Measurements from ENCODE around the gene SF1. TPM values are rescaled to one million over a fixed set of nuclear protein-coding genes. Genes with fewer than 3 reads are reported as not detected.

The SF1 gene
- total and polyA plus RNA-seq, 2 of the 4 experiments (the other 2 are of a cell fraction), result 56.8 to 88.0 TPM

- no TSS peak for BruUV-seq (replicated peaks)
- peak overlapping the region; percentile 40 for H4K5ac ChIP-seq (ENCODE audit: low read depth, low read length)
- H3K9me1 ChIP-seq (ENCODE audit: insufficient read depth, low read length), result peaks cover 10% of the 10 kb centered on the region
- peaks cover 10% of the 10 kb centered on the region for H3K4me1 ChIP-seq (ENCODE audit: control insufficient read depth, insufficient read depth, low read length)
- in situ Hi-C loops (cut with MboI; ENCODE audit: low sequenced_read_pairs) (no loop called here), dilution Hi-C loops (cut with HindIII; ENCODE audit: low sequenced_read_pairs, unreplicated experiment) (no loop called here), intact Hi-C loops (cut with micrococcal nuclease) (loop anchor here (2.0 kb wide), 1 partner anchor 24 kb away; the partner anchor contains the start of gene SF1)
- ATAC-seq (ENCODE audit: low read depth) (no peak; the same call in 1 of the 2 replicates), DNase-seq (no peak)
- H3K27ac ChIP-seq (ENCODE audit: insufficient read depth, low read length), result no peak overlapping the region; the same call in 1 of the 2 replicates
- H3K79me1 ChIP-seq (ENCODE audit: low read depth in 1 of 2, low read length in 2 of 2), result peaks cover 4 to 22% of the 10 kb centered on the region in 2 experiments; a peak in 3 of 4 replicates
- peak overlapping the region; percentile 96 for H3K4me2 ChIP-seq (ENCODE audit: low read depth, low read length)
- H4K91ac ChIP-seq (ENCODE audit: insufficient read depth, low read depth, low read length), result peak overlapping the region; percentile 37; the same call in 1 of the 2 replicates
- no peaks in the 10 kb centered on the region for H4K20me1 ChIP-seq (ENCODE audit: insufficient read depth, low read length)
- peaks cover 34% of the 10 kb centered on the region for H3K36me3 ChIP-seq (ENCODE audit: control insufficient read depth, insufficient read depth, low read length)
- H3K4ac ChIP-seq (ENCODE audit: low read depth, low read length), result peak overlapping the region; percentile 56; the same call in 1 of the 2 replicates
- no peak for TF ChIP-seq CTCF (conservative IDR thresholded peaks at IDR 0.05; ENCODE audit: low read depth, low read length)
- TF ChIP-seq POLR2A (IDR thresholded peaks at IDR 0.05; ENCODE audit: low read depth, low read length), result no peak
- TF ChIP-seq CHD1 (IDR thresholded peaks at IDR 0.05; ENCODE audit: low read depth, low read length), result no peak
- no peak for TF ChIP-seq RFX5 (IDR thresholded peaks at IDR 0.05; ENCODE audit: low read depth, low read length)
- TF ChIP-seq BHLHE40 (IDR thresholded peaks at IDR 0.05; ENCODE audit: low read depth, low read length), result no peak
- H3K56ac ChIP-seq (ENCODE audit: extremely low read depth, insufficient read depth, low read length), result no peak overlapping the region
- H2BK20ac ChIP-seq (ENCODE audit: low read depth, low read length), result no peak overlapping the region
- peak overlapping the region; percentile 84 for H3K4me3 ChIP-seq (ENCODE audit: insufficient read depth, low read depth, low read length)
- H3K9me3 ChIP-seq (ENCODE audit: control insufficient read depth, insufficient read depth, low read length), result no peaks in the 10 kb centered on the region
- 0 out of 2 replicates have a peak overlapping the region, but pooled peaks have one; percentile 12 for H3K23ac ChIP-seq (ENCODE audit: low read depth, low read length)
- CTCF ChIA-PET, result no interaction called here
- peak overlapping the region; percentile 67 for H3K9ac ChIP-seq (ENCODE audit: low read depth, low read length)
- no peak overlapping the region for H3K18ac ChIP-seq (ENCODE audit: low read depth, low read length)
- H2AK5ac ChIP-seq (ENCODE audit: low read depth, low read length), result peak overlapping the region; percentile 58; the same call in 1 of the 2 replicates
- no peaks in the 10 kb centered on the region for H3K27me3 ChIP-seq (ENCODE audit: control insufficient read depth, insufficient read depth, low read length)
- H2AFZ ChIP-seq (replicated peaks; ENCODE audit: low read length, poor library complexity), result peak overlapping the region; percentile 96
- POLR2A ChIA-PET (ENCODE audit: unreplicated experiment), result interaction anchor here (0.5 to 0.6 kb wide), 4 partner anchors 8 to 210 kb away, joined by 3 to 14 read pairs (median 6); no protein-coding TSS in a partner anchor
- H4K8ac ChIP-seq (ENCODE audit: low read depth in 2 of 2, low read length in 2 of 2), result peak overlapping the region; percentile 52 to 63; a peak in 3 of 4 replicates
- WGBS, 2 experiments (ENCODE audit: extremely low coverage in 2 of 2, insufficient read length in 1 of 2), result 55% methylated on average over 9 of the region's 54 CpGs; no CpG with 5 or more reads in 1 of the 2 experiments
- H2BK120ac ChIP-seq (ENCODE audit: low read depth, low read length), result no peak overlapping the region
- no peak overlapping the region for H2BK5ac ChIP-seq (ENCODE audit: low read depth, low read length, poor library complexity, severe bottlenecking)
- no peak overlapping the region for H2BK15ac ChIP-seq (ENCODE audit: low read depth, low read length)
- H2AK9ac ChIP-seq (replicated peaks; ENCODE audit: low read depth, low read length, poor library complexity), result peak overlapping the region; percentile 92
- no peak overlapping the region; the same call in 1 of the 2 replicates for H3K14ac ChIP-seq (replicated peaks; ENCODE audit: low read depth, low read length)
These were observed 24.2 kb upstream of the SF1 start for GRCh38 chr11:64802370-64803157.
